CD1c-positive myeloid dendritic cell (primary cell): ENCODE results near the gene CKS1B.
A peak's percentile ranks its signal among the peaks of the same experiment; 100 is the strongest.

Experiments used
- DNase-seq: peaks from one replicate; pipeline ENCODE4 v3.0.0-alpha.2; 2016; ENCODE audit errors: extremely low spot score

CKS1B gene

DNA sequence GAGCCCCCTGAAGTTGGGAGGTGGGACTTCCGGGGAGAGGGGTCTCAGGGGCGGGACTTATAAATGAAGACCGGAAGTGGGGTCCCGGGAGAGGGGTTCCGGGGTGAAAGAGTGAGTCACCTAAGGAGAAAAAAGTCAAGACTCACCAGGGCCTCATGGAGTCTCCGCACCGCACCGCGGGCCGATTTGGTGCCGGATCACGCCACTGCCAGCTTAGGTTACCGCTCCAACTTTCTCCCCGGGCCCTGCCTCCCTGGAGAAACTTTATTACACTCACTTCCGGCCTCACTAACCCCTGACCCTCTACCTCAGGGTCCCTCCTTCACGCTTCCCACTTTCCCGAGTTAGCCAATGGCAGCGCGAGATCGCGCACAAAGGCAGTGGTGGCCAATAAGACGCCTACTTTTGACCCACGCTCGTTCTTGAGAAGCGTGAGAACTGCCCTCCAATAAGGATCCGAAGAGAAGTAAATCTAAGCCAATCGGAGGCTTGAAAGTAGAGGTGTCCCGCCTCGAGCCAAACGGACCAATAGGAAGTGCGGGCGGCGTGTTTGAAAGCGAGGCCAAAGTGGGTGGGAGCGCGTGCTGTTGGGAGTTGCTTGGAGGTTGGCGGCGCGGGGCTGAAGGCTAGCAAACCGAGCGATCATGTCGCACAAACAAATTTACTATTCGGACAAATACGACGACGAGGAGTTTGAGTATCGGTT lies at the start of gene CKS1B:
CKS1B (plus strand) TSS at position 580 of the 706 bp plus-strand sequence; CDS start at position 645, 65 bp downstream.
- DNase-seq, result peak; percentile 100

- DNase-seq, result no peak
Observed at GRCh38 chr1:154925335-154926170, 48.9 kb upstream of the CKS1B start.

- DNase-seq, result no peak
Observed at GRCh38 chr1:154926201-154926600, 48.3 kb upstream of the CKS1B start.

DNA sequence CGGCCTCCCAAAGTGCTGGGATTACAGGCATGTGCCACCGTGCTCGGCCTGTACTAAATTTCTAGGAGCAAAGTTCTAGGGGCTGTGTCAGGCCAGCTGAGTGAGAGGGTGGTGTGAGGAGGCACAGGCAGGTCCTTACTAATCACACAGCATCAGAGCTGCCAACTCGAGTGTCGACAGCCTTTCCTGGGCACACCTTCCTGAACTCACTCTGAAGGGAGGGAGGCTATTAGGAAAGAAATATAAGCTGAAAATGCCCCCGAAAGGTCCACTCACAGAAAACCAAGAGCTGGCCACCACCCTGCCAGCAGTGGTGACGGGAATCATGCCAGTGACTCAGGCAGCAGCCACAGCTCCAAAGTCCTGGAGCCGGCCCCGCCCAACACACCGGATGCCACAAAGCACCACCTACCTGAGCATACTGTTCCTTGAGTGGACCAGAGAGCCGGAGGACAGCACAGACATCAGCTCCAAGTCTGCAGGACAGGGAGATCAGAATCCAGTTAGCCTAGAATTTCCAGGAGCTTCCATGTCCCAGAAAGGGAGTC lies 42.5 kb upstream of the CKS1B start:
- DNase-seq, result no peak

DNA sequence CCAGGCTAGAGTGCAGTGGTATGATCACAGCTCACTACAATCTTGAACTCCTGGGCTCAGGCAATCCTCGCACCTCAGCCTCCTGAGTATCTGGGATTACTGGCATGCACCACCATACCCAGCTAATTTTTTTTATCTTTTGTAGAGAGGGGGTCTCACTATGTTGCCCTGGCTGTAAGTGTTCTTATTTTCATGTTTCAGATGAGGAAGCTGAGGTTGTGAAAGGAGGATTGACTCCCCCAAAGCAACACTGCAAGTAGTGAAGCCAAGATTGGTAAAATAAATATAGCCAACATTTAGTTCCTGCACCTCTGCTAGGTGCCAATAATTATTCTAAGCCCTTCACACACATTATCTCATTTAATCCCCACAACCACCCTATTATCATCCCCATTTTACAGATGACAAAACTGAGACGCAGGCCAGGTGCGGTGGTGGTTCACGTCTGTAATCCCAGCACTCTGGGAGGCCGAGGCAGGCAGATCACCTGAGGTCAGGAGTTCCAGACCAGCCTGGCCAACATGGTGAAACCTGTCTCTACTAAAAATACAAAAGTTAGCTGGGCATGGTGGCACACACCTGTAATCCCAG lies 40.0 kb upstream of the CKS1B start:
- DNase-seq, result no peak

- no peak for DNase-seq
Observed at GRCh38 chr1:154935749-154936554, 38.5 kb upstream of the CKS1B start.

DNA sequence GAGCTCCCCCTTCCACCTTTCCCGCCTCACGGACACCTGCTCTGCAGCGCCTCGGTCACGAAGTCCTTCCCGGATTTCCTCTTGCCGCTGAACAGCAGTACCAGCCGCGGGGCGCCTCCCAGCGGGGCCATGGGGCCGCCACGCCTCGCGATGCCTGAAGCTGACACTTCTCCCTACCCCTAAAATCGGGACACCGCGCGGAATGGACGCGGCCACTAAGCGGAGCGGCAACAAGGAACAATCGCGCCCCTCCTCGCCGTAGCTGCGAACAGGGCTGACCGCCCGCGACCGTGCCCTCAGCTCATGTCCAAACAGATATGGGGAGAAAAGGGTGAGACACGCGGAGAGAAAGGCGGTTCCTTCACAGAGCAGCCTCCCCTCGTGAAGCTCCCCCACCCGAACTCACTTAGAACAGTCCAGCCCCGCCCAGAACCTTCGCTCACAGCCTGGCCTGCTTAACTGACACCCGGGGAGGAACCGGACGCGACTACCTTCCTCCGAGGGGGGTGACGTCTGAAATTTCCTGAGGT lies 37.9 kb upstream of the CKS1B start, which contains the start of gene PMVK:
PMVK (minus strand) TSS at position 165 of the 530 bp plus-strand sequence; CDS start at position 131, 34 bp downstream.
- peak; percentile 96 for DNase-seq

DNA sequence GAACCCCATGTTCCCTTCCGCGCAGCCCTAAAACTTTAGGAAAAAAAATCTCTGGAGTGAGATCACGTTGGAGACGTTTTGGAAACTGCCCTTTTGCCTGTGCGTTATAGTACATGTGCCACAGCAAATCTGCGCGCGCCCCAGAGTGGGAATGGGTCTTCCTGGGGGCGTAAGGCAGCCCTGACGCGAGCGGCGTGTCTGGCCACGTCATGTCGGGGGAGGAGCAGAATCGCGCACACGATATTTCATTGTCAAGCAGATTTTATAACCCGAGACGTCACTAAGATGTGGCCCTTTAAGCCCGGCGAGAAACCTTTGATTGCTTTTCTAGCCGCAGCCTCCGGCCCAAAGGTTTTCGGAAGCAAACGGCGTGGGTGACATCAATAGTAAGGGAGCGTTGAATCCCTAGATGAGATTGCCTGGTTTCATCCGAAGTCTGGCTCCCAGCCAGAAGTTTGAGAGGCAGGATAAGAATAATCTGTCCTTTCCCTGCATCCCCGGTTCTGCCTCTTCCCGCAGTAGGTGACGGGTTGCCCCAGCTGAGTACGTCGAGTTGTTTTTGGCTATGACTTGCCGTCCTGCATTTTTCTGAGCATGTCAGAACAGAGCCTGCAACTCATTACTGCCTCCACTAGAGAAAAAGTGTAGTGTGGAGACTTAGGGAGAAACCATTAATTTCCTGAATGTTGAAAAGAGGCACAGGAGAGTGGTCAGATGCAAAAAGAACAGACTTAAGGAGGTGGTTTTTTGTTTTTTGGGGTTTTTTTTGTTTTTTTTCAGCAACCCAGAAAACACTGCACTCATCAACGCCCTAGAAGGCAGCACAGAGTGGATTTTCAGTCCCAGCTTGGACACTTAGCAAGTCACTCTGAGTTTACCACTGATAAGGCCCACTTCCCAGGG lies 37.1 kb upstream of the CKS1B start:
- DNase-seq, result peak; percentile 96

DNA sequence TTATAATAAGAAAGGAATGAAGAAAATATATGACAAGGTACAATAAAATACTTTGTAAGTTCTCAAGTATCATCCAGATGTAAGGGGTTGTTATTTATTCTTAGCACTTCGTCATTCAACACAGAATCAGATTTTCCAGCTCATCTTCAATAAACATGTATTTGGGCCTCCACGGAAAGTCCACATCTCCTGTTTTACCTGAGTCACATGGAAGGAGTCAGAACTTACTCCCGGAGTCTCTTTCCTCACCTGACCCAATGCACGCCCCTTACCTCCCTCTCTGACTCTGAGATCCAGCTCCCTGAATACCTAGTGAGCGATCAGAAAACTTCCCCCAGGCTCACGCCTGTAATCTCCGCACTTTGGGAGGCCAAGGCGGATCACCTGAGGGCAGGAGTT lies 36.5 kb upstream of the CKS1B start:
- DNase-seq, result no peak

- DNase-seq, result no peak
Observed at GRCh38 chr1:154938604-154939399, 35.7 kb upstream of the CKS1B start.

DNA sequence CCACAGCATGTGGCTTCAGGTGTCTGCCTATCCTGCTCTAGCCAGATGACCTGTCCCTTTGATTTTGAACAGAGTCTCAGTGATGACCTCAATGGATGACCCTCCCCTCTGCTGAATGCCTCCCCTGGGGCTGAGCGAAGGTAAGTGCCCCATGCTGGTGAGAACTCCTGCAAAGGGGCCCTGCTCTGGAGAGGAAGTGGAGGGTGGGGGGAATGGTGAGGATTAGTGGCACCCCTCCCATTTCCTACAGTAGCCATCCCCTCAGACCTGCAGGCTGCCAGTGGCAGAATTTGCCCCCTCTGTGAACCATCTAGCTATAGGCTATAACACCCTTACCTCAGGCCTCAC lies 34.3 kb upstream of the CKS1B start:
- DNase-seq, result no peak

- DNase-seq, result no peak
Observed at GRCh38 chr1:154940651-154941194, 33.8 kb upstream of the CKS1B start.

GRCh38 chr1:154941333-154942013 lies 33.0 kb upstream of the CKS1B start:
- no peak for DNase-seq

- DNase-seq, result peak; percentile 51
Observed at GRCh38 chr1:154943649-154944400, 30.7 kb upstream of the CKS1B start.

DNA sequence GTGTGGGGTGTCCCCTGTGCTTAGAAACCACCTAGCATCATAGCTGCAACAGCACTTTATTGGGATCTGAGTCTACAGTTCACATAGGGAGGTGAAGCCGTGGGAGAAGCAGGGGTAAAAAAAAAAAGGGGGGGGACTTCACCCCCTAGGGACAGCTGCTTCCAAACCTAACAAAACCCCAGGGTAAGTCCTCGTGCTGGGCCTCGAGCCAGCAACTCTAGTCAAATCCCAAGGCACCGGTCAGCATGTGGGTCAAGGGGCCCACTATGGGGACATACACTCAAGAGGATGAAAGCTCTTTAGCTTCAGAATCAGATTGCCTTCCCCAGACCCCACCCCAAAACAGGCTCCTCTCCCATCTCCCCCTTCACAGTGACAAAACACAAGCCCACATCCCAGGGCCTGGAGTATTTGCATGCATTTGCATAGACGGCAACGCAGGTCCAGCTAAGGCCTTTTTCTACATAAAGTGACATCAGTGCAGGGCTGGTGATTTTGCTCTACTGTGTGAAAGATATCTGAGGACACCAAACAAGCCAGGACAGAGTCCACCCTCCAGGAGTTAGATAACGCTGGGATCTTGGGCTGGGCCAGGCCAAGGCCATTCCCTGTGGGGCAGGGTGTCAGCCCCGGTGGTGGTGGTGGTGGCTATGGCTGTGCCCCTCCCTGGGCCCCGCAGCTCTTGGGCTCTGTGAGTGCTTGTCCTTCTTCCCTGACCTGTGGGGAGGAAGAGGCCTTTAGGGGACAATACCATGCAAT lies 29.9 kb upstream of the CKS1B start:
- no peak for DNase-seq

DNA sequence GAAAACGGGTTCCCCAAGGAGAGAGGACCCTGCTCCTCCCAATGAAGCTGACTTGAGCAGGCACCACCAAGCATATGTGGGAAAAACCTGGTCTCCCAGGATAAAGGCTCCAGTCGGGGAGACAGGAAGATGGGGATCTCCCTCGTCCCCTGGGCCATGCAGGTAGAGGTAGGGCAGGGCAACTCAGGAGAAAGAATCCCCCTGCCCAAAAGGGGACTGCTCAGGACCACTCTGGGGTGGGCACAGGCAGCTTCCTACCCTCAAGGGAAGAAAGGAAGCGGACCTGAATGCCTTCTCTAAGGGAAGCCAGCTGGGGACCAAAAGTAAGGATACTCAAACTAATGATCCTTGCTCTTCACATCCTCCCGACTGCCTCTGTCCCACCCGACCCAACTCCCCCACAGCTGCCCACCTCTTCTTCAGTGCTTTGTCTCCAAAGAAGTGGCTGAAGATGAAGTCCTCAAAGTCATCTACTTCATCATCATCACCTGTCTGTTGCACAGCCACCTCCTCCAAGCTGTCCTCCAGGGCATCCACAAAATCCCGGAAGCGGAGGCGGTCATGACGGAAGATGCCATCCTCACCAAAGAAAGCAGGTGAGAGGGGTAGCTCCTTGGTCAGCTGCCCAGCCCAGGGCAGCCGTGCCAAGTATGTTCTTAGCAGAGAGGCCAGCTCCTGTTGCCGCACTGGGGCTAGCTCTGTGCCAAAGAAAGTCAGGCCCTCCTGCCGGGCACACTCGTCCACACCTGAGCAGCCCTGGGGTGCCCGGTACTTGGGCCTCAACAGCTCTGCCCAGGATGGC lies 29.1 kb upstream of the CKS1B start:
- no peak for DNase-seq
